UCSD-AML1 (cell line): ENCODE data around the gene DIDO1.
"Not testable (repeated sequence)": the region's sequence is repeated elsewhere in the genome, so short reads cannot be mapped to it uniquely, and the experiment has no call there.

Source experiments
- DNase-seq: peaks from one replicate; lab custom pipeline; 2025; ENCODE audit not compliant: unreplicated experiment; lab: John Stamatoyannopoulos, UW

Gene DIDO1

GRCh38 chr20:62858058-62858830 lies 68.1 kb downstream of the DIDO1 start:
- DNase-seq, result no peak

- DNase-seq, result no peak
Observed at GRCh38 chr20:62856931-62857619, 69.2 kb downstream of the DIDO1 start.

- DNase-seq, result no peak
Observed at GRCh38 chr20:62855120-62855519, 71.2 kb downstream of the DIDO1 start.

- DNase-seq, result no peak
Observed at GRCh38 chr20:62854121-62854520, 72.2 kb downstream of the DIDO1 start.

- not testable (repeated sequence) for DNase-seq
Observed at GRCh38 chr20:62853304-62853703, 73.0 kb downstream of the DIDO1 start.

GRCh38 chr20:62852841-62853240 lies 73.5 kb downstream of the DIDO1 start:
- no peak for DNase-seq

- DNase-seq, result no peak
Observed at GRCh38 chr20:62852196-62852595, 74.1 kb downstream of the DIDO1 start.

GRCh38 chr20:62850333-62850974 lies 75.9 kb downstream of the DIDO1 start:
- DNase-seq, result no peak

GRCh38 chr20:62849431-62849830 lies 76.9 kb downstream of the DIDO1 start:
- DNase-seq, result no peak

- DNase-seq, result not testable (repeated sequence)
Observed at GRCh38 chr20:62848917-62849316, 77.4 kb downstream of the DIDO1 start.

- DNase-seq, result no peak
Observed at GRCh38 chr20:62846166-62846890, 80.0 kb downstream of the DIDO1 start.

- DNase-seq, result no peak
Observed at GRCh38 chr20:62845416-62846160, 80.7 kb downstream of the DIDO1 start.

GRCh38 chr20:62844182-62844581 lies 82.1 kb downstream of the DIDO1 start:
- no peak for DNase-seq

- no peak for DNase-seq
Observed at GRCh38 chr20:62843656-62844055, 82.6 kb downstream of the DIDO1 start.

- DNase-seq, result no peak
Observed at GRCh38 chr20:62841705-62842212, 84.5 kb downstream of the DIDO1 start.

GRCh38 chr20:62840244-62841197 lies 85.8 kb downstream of the DIDO1 start:
- DNase-seq, result no peak

GRCh38 chr20:62839816-62840215 lies 86.5 kb downstream of the DIDO1 start:
- no peak for DNase-seq

- no peak for DNase-seq
Observed at GRCh38 chr20:62839261-62839660, 87.0 kb downstream of the DIDO1 start.

GRCh38 chr20:62838128-62838891 lies 88.0 kb downstream of the DIDO1 start:
- no peak for DNase-seq
